Measurements from ENCODE around the gene DOCK2.
"Not testable (repeated sequence)": the region's sequence is repeated elsewhere in the genome, so short reads cannot be mapped to it uniquely, and the experiment has no call there.

Gene DOCK2

DNA sequence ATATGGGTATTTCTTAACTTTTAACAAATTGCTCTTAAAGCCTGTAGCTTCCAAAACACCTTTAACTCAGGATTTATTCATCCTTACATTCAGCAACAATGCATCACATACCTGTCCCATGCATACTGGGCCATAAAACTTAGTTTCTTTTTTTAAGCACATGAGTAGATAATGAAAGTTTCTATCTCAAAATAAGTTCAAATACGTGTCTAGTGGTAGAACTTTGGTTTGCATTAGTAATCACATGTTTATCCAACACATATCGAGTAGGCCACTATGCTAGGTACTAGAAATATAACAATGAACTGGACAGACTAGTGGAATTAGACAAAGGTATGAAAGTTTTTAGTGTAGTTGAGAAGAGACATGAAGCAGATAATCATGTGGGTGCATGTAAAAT, 99.6 kb downstream of the DOCK2 start:
- Histone ChIP-seq H3K27me3 (ENCODE audit: control insufficient read depth in 1 of 2, insufficient read depth in 2 of 2, low read length in 2 of 2) (no peaks in the 10 kb centered on the region), H3K4me1 (ENCODE audit: control insufficient read depth, insufficient read depth, low read length) (no peaks in the 10 kb centered on the region), H3K36me3 (ENCODE audit: control insufficient read depth in 2 of 2, insufficient read depth in 2 of 2, low read length in 2 of 2) (no peaks in the 10 kb centered on the region), H3K27ac (ENCODE audit: low read length) (no peak overlapping the region), H3K4me3 (ENCODE audit: low read length in 2 of 2) (no peak overlapping the region), H3K9ac (ENCODE audit: low read length in 2 of 2) (no peak overlapping the region), H3K9me3 (ENCODE audit: control insufficient read depth in 2 of 2, low read length in 2 of 2) (no peaks in the 10 kb centered on the region)

DNA sequence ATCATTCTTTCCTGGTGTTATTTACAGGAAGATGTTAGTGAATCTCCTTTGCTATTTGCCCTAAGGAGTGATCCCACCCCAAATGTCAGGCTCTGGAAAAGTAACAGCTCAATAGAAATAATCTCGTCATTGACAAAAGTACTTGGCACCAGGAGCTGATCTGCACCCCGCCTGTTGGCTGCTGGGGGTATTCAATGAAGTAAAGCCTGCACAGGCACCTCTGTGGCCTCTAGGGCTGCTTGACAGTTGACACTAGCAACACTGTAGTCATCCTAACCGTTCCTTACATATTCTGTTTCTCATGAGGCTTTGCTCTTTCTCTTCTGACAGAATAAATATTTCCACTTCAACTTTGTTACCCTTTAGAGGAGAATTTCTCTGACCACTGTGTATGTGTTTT, 103.4 kb downstream of the DOCK2 start:
- H3K4me1 ChIP-seq (ENCODE audit: control insufficient read depth, insufficient read depth, low read length): no peaks in the 10 kb centered on the region

DNA sequence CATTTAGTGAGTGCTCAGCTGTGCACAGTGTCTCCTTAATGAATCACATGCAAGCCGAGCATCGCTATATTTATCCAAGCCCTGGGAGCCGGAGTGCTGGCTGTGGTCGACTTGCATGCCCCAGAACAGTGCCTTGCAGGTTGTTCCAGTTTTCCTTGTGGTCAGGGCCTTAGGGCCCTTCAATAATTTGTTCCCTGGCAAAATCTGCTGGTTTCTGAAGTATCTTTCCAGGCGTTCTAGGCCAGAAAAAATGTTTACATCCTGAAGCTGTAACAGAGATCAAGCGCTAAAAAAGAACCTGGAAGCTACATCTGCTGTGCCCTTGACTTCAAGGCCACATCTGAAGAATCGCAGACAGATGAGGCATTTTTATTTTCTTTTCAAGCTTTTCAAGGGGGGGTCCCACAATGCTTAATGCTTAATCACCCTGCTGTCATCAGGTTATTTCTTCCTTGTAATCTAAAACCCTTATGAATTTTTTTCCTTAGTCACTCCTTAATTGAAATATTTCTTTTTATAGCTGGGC, 105.8 kb downstream of the DOCK2 start:
- no peak overlapping the region for H3K4me3 ChIP-seq (ENCODE audit: low read length in 2 of 2)
- H3K4me1 ChIP-seq (ENCODE audit: control insufficient read depth, insufficient read depth, low read length): no peaks in the 10 kb centered on the region
- H3K9ac ChIP-seq (ENCODE audit: low read length in 2 of 2): no peak overlapping the region
- H3K27ac ChIP-seq (ENCODE audit: low read length): no peak overlapping the region
- no peaks in the 10 kb centered on the region for H3K36me3 ChIP-seq (ENCODE audit: control insufficient read depth in 2 of 2, insufficient read depth in 2 of 2, low read length in 2 of 2)
- no peaks in the 10 kb centered on the region for H3K9me3 ChIP-seq (ENCODE audit: control insufficient read depth in 2 of 2, low read length in 2 of 2)
- peaks cover 0 to 5% of the 10 kb centered on the region in 2 donors for H3K27me3 ChIP-seq (ENCODE audit: control insufficient read depth in 1 of 2, insufficient read depth in 2 of 2, low read length in 2 of 2)

More for the DNA sequence above, 103.4 kb downstream of the DOCK2 start:
- Histone ChIP-seq H3K27ac (ENCODE audit: low read length) (no peak overlapping the region), H3K36me3 (ENCODE audit: control insufficient read depth in 2 of 2, insufficient read depth in 2 of 2, low read length in 2 of 2) (no peaks in the 10 kb centered on the region), H3K9ac (ENCODE audit: low read length in 2 of 2) (no peak overlapping the region), H3K4me3 (ENCODE audit: low read length in 2 of 2) (no peak overlapping the region), H3K27me3 (ENCODE audit: control insufficient read depth in 1 of 2, insufficient read depth in 2 of 2, low read length in 2 of 2) (no peaks in the 10 kb centered on the region), H3K9me3 (ENCODE audit: control insufficient read depth in 2 of 2, low read length in 2 of 2) (no peaks in the 10 kb centered on the region)

DNA sequence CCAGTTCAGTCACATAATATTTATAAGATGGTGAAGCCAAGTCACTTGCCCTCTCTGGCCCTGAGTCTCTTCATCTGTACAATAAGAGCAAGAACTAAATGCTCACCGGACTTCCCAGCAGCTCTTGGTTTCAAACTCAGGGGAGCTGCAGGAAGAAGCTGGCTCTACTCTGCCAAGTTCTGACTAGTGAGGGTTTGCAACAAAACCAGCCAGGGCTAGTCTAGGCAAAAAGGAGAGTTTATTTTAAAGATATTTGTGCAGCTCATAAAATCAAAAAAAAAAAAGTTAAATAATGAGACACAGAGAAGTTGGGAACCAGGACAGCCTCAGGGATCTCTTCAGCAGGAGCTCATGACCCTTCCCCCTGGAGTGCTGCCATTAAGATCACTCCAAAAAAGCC, 107.3 kb downstream of the DOCK2 start:
- no peaks in the 10 kb centered on the region for H3K9me3 ChIP-seq (ENCODE audit: control insufficient read depth in 2 of 2, low read length in 2 of 2)
- no peaks in the 10 kb centered on the region for H3K36me3 ChIP-seq (ENCODE audit: control insufficient read depth in 2 of 2, insufficient read depth in 2 of 2, low read length in 2 of 2)
- H3K9ac ChIP-seq (ENCODE audit: low read length in 2 of 2): no peak overlapping the region
- H3K4me3 ChIP-seq (ENCODE audit: low read length in 2 of 2): no peak overlapping the region
- H3K27me3 ChIP-seq (ENCODE audit: control insufficient read depth in 1 of 2, insufficient read depth in 2 of 2, low read length in 2 of 2): peaks cover 0 to 5% of the 10 kb centered on the region in 2 donors
- H3K4me1 ChIP-seq (ENCODE audit: control insufficient read depth, insufficient read depth, low read length): no peaks in the 10 kb centered on the region
- no peak overlapping the region for H3K27ac ChIP-seq (ENCODE audit: low read length)

DNA sequence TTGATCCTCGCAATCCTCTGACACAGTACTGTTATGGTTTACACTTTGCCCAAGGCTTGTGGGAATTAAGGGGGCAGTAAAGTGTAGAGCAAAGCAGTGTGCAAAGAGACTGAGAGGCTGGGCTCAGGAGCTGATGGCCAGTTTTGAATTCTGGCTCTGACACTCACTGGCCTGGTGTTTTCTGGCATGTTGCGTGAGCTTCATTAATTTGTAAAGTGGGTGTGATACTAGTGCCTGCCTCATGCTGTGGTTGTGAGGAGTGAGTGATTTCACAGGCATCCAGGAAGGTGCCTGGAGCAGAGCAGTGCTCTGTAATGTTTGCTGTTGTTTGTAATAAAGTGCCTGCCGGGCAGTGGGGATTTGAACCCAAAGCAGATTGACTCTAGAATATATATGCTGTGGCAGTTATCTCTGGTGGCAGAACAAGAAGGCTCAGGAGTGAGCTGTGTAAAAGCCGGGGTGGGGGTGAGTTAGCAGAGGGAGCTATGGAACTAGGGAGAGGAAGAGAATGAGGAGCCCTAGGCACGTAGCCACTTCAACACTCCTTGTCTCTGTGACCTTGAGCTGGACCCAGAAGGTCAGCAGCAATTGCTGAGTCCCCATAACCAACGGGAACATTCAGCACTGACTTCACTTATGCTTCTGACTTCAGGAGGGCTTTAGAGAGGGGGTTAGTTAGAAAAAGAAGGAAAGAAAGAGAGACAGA, 108.5 kb downstream of the DOCK2 start:
- Histone ChIP-seq H3K9me3 (ENCODE audit: control insufficient read depth in 2 of 2, low read length in 2 of 2) (no peaks in the 10 kb centered on the region), H3K27me3 (ENCODE audit: control insufficient read depth in 1 of 2, insufficient read depth in 2 of 2, low read length in 2 of 2) (peaks cover 0 to 5% of the 10 kb centered on the region in 2 donors), H3K4me3 (ENCODE audit: low read length in 2 of 2) (no peak overlapping the region), H3K9ac (ENCODE audit: low read length in 2 of 2) (no peak overlapping the region), H3K4me1 (ENCODE audit: control insufficient read depth, insufficient read depth, low read length) (no peaks in the 10 kb centered on the region), H3K27ac (ENCODE audit: low read length) (no peak overlapping the region), H3K36me3 (ENCODE audit: control insufficient read depth in 2 of 2, insufficient read depth in 2 of 2, low read length in 2 of 2) (no peaks in the 10 kb centered on the region)

DNA sequence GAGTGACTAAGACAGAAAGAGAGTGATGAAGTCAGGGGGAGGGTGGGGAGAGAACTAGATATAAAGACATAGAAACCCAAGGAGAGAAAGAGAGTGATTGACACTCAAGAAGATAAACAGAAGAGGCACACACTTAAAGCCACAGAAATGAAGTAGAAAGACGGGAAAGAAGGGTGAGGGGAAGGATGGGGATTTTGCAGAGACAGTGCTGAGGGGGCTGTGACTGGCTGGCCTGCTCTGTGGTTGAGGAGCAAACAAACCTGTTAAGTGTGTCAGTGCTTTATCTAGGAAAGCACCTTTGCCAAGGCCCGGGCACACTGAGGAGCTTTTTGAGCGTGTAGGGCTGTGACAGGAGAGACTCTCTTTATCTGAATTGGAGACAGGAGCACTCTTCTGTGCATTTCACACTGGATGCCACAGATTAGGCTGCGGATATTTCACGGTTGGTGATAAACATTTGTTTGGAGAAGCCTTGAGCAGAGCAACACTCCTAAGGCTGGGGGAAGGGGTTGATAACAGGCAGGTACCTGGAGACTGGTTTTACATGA, 109.1 kb downstream of the DOCK2 start:
- no peak overlapping the region for H3K27ac ChIP-seq (ENCODE audit: low read length)
- H3K9me3 ChIP-seq (ENCODE audit: control insufficient read depth in 2 of 2, low read length in 2 of 2): no peaks in the 10 kb centered on the region
- peaks cover 0 to 5% of the 10 kb centered on the region in 2 donors for H3K27me3 ChIP-seq (ENCODE audit: control insufficient read depth in 1 of 2, insufficient read depth in 2 of 2, low read length in 2 of 2)
- H3K4me3 ChIP-seq (ENCODE audit: low read length in 2 of 2): no peak overlapping the region
- no peak overlapping the region for H3K9ac ChIP-seq (ENCODE audit: low read length in 2 of 2)
- no peaks in the 10 kb centered on the region for H3K36me3 ChIP-seq (ENCODE audit: control insufficient read depth in 2 of 2, insufficient read depth in 2 of 2, low read length in 2 of 2)
- no peaks in the 10 kb centered on the region for H3K4me1 ChIP-seq (ENCODE audit: control insufficient read depth, insufficient read depth, low read length)

DNA sequence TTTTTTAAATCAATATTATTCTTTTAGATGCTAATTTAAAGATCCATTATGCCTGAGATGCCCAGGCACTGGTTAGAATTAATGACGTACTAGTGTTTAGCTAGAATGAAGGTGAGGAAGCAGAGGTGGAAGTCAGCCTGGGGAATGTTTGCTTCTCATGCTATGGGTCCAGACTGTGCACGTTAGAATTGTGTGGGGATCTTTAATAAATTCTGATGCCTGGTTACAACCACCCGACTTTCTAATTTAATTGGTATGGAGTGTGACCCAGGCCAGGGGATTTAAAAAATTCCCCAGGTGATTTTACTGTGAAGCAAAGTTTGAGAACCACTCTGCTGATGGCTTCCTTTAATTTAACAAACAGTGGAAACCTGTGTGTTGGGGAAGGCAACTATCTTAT, 111.1 kb downstream of the DOCK2 start:
- no peak overlapping the region for H3K4me3 ChIP-seq (ENCODE audit: low read length in 2 of 2)

DNA sequence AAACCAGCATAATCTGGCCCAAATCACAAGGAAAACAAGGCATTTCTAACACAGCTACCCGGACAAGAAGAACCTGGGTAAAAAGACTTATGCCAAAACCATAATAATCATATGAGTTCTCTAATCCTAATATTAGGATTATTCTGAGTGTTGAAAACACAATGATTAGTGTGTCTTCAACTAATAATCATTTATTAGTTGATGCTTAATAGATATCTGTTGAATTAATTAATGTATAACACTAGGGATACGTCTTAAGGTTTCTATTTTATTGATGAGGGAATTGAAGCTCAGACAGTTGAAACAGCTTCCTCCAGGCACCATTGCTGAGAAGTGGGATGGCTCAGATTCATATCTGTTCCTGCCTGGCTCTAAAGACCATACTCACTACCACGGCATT, 112.2 kb downstream of the DOCK2 start:
- Histone ChIP-seq H3K9me3 (ENCODE audit: control insufficient read depth in 2 of 2, low read length in 2 of 2) (no peaks in the 10 kb centered on the region), H3K4me1 (ENCODE audit: control insufficient read depth, insufficient read depth, low read length) (no peaks in the 10 kb centered on the region), H3K27ac (ENCODE audit: low read length) (no peak overlapping the region), H3K27me3 (ENCODE audit: control insufficient read depth in 1 of 2, insufficient read depth in 2 of 2, low read length in 2 of 2) (peaks cover 0 to 5% of the 10 kb centered on the region in 2 donors), H3K36me3 (ENCODE audit: control insufficient read depth in 2 of 2, insufficient read depth in 2 of 2, low read length in 2 of 2) (no peaks in the 10 kb centered on the region), H3K4me3 (ENCODE audit: low read length in 2 of 2) (no peak overlapping the region), H3K9ac (ENCODE audit: low read length in 2 of 2) (no peak overlapping the region)

More for the DNA sequence above, 111.1 kb downstream of the DOCK2 start:
- H3K9me3 ChIP-seq (ENCODE audit: control insufficient read depth in 2 of 2, low read length in 2 of 2): no peaks in the 10 kb centered on the region
- H3K36me3 ChIP-seq (ENCODE audit: control insufficient read depth in 2 of 2, insufficient read depth in 2 of 2, low read length in 2 of 2): no peaks in the 10 kb centered on the region
- H3K27me3 ChIP-seq (ENCODE audit: control insufficient read depth in 1 of 2, insufficient read depth in 2 of 2, low read length in 2 of 2): peaks cover 0 to 5% of the 10 kb centered on the region in 2 donors
- no peaks in the 10 kb centered on the region for H3K4me1 ChIP-seq (ENCODE audit: control insufficient read depth, insufficient read depth, low read length)
- no peak overlapping the region for H3K27ac ChIP-seq (ENCODE audit: low read length)
- no peak overlapping the region for H3K9ac ChIP-seq (ENCODE audit: low read length in 2 of 2)

DNA sequence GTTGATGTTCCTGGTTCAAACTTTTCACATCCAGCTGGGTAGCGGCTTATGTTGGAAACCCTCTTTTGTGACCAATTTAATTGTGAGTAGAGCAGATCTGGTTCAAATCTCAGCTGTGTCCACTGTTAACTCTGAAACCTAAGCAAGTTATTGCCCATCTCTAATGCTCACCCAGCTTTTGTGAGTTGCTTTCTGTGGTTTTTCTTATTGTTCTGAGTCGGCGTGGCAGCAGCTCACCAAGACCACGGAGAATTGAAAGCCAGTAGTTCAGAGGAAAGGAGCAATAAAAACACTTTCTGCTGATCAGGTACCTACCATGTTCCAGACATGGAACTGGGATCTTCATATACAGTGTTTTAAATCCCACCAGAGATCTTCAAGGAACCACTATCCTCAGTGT, 114.4 kb downstream of the DOCK2 start:
- Histone ChIP-seq H3K36me3 (ENCODE audit: control insufficient read depth in 2 of 2, insufficient read depth in 2 of 2, low read length in 2 of 2) (no peaks in the 10 kb centered on the region), H3K4me1 (ENCODE audit: control insufficient read depth, insufficient read depth, low read length) (no peaks in the 10 kb centered on the region), H3K9ac (ENCODE audit: low read length in 2 of 2) (no peak overlapping the region), H3K4me3 (ENCODE audit: low read length in 2 of 2) (no peak overlapping the region), H3K27ac (ENCODE audit: low read length) (no peak overlapping the region), H3K27me3 (ENCODE audit: control insufficient read depth in 1 of 2, insufficient read depth in 2 of 2, low read length in 2 of 2) (no peaks in the 10 kb centered on the region), H3K9me3 (ENCODE audit: control insufficient read depth in 2 of 2, low read length in 2 of 2) (no peaks in the 10 kb centered on the region)

DNA sequence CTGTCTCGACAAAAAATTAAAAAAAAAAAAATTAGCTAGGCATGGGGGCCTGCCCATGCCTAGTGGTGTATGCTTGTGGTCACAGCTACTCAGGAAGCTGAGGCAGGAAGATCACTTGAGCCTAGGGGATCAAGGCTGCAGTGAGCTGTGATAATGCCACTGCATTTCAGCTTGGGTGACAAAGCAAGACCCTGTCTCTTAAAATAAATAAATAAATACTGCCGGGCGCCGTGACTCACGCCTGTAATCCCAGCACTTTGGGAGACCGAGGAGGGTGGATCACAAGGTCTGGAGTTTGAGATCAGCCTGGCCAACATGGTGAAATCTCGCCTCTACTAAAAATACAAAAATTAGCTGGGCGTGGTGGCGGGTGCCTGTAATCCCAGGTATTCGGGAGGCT, 115.5 kb downstream of the DOCK2 start:
- not testable (repeated sequence) for H3K9me3 ChIP-seq (ENCODE audit: control insufficient read depth in 2 of 2, low read length in 2 of 2); H3K27ac ChIP-seq (ENCODE audit: low read length); H3K36me3 ChIP-seq (ENCODE audit: control insufficient read depth in 2 of 2, insufficient read depth in 2 of 2, low read length in 2 of 2); H3K9ac ChIP-seq (ENCODE audit: low read length in 2 of 2); H3K4me1 ChIP-seq (ENCODE audit: control insufficient read depth, insufficient read depth, low read length); H3K4me3 ChIP-seq (ENCODE audit: low read length in 2 of 2); H3K27me3 ChIP-seq (ENCODE audit: control insufficient read depth in 1 of 2, insufficient read depth in 2 of 2, low read length in 2 of 2)

DNA sequence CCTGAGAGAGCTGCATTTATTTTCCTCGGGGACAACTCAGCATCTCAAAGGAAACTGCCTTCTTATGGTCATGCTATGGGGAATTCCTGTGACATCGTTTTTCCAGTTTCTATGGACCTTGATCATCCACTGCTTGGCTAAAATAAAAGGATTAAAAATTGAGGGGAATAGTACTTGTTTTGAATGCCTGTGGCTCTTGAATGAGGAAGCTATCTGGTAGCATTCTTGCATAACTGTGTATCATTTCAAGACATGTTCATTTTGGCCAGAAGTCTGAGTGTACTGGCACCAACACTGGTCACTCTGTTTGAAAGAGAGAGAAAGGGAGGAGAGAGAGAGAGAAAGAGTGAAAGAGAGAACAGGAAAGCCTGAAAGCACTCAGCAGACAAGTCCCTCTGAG, 116.7 kb downstream of the DOCK2 start:
- Histone ChIP-seq H3K4me3 (ENCODE audit: low read length in 2 of 2) (no peak overlapping the region), H3K27me3 (ENCODE audit: control insufficient read depth in 1 of 2, insufficient read depth in 2 of 2, low read length in 2 of 2) (no peaks in the 10 kb centered on the region), H3K9me3 (ENCODE audit: control insufficient read depth in 2 of 2, low read length in 2 of 2) (no peaks in the 10 kb centered on the region), H3K4me1 (ENCODE audit: control insufficient read depth, insufficient read depth, low read length) (no peaks in the 10 kb centered on the region), H3K9ac (ENCODE audit: low read length in 2 of 2) (no peak overlapping the region), H3K27ac (ENCODE audit: low read length) (no peak overlapping the region), H3K36me3 (ENCODE audit: control insufficient read depth in 2 of 2, insufficient read depth in 2 of 2, low read length in 2 of 2) (no peaks in the 10 kb centered on the region)

Measured in stomach smooth muscle (tissue), 2 donors.